Smooth muscle cell (in vitro differentiated cells): ENCODE measurements around the gene DHFR2. TPM values are rescaled to one million over a fixed set of nuclear protein-coding genes. Genes with fewer than 3 reads are reported as not detected.
"Not testable (repeated sequence)": the region's sequence is repeated elsewhere in the genome, so short reads cannot be mapped to it uniquely, and the experiment has no call there.

Experiments
- DNase-seq: peaks from one replicate; lab custom pipeline; 2025; ENCODE audit not compliant: unreplicated experiment; lab: John Stamatoyannopoulos, UW
- H2AFZ ChIP-seq: fragments of 200-600 bp; sonication (generic); 2 replicates; pipeline ENCODE4 v1.6.0; 2016; ENCODE audit warnings: antibody characterized with exemption, low read depth, mild to moderate bottlenecking
- H3F3A ChIP-seq: fragments of 200-600 bp; sonication (generic); 2 replicates; pipeline ENCODE4 v1.6.0; 2017; ENCODE audit warnings: antibody characterized with exemption, low read depth
- H3K27ac ChIP-seq: fragments of 200-600 bp; sonication (generic); 2 replicates; pipeline ENCODE4 v1.5.1; 2016; ENCODE audit warnings: low read depth, mild to moderate bottlenecking
- H3K27me3 ChIP-seq: fragments of 200-600 bp; sonication (generic); 2 replicates; pipeline ENCODE4 v1.6.1; 2016; ENCODE audit warnings: low read depth, mild to moderate bottlenecking
- H3K36me3 ChIP-seq: fragments of 200-600 bp; sonication (generic); 2 replicates; pipeline ENCODE4 v1.5.1; 2016; ENCODE audit warnings: low read depth
- H3K4me1 ChIP-seq: fragments of 200-600 bp; sonication (generic); 2 replicates; pipeline ENCODE4 v1.5.1; 2016; ENCODE audit warnings: low read depth
- H3K4me2 ChIP-seq: fragments of 200-600 bp; sonication (generic); 2 replicates; pipeline ENCODE4 v1.6.0; 2016; ENCODE audit warnings: mild to moderate bottlenecking
- H3K4me3 ChIP-seq: fragments of 200-600 bp; sonication (generic); 2 replicates; pipeline ENCODE4 v1.5.1; 2016; ENCODE audit warnings: mild to moderate bottlenecking
- H3K79me2 ChIP-seq: fragments of 200-600 bp; sonication (generic); 2 replicates; pipeline ENCODE4 v1.6.0; 2016; ENCODE audit warnings: low read depth, mild to moderate bottlenecking
- H3K9ac ChIP-seq: fragments of 200-600 bp; sonication (generic); 2 replicates; pipeline ENCODE4 v1.6.0; 2016; ENCODE audit warnings: low read depth
- H3K9me3 ChIP-seq: fragments of 200-600 bp; sonication (generic); replicated peaks from 2 replicates; pipeline ENCODE4 v1.5.1; 2016; ENCODE audit warnings: low read depth
- H4K20me1 ChIP-seq: fragments of 200-600 bp; sonication (generic); 2 replicates; pipeline ENCODE4 v1.6.0; 2016; ENCODE audit warnings: low read depth
- CTCF ChIP-seq: fragments of 200-600 bp; sonication (generic); IDR thresholded peaks from 2 replicates; pipeline ENCODE4 v1.5.1; 2017; ENCODE audit warnings: borderline replicate concordance, mild to moderate bottlenecking, antibody characterized with exemption; ENCODE audit not compliant: insufficient read depth, poor library complexity, severe bottlenecking
- WGBS: methylation state at CpG from one replicate; pipeline ENCODE4 v1.1.7; 2016; ENCODE audit warnings: low lambda C conversion rate; 5-methylcytosine and 5-hydroxymethylcytosine counted together
- polyA plus RNA-seq: library from polyadenylated mRNA; unstranded; fragments of >200 nt; fragmentation: Nextera tagmentation; extraction: Ambion mirVana; gene quantifications from 2 replicates; pipeline ENCODE4 v1.2.1, GENCODE V29; 2016
- total RNA-seq: library from RNA; depleted of rRNA; stranded (reverse); fragments of >200 nt; gene quantifications from 2 replicates; pipeline ENCODE4 v1.2.3, GENCODE V29; 2014

Gene DHFR2
- total and polyA plus RNA-seq, 2 experiments from 2014 or later = 3.0 to 14.5 TPM

- Histone ChIP-seq H3K9me3 (no peaks in the 10 kb centered on the region), H3K9ac (no peak overlapping the region), H3F3A (no peaks in the 10 kb centered on the region)
Observed at GRCh38 chr3:94050546-94050945, 12.2 kb downstream of the DHFR2 start.

DNA sequence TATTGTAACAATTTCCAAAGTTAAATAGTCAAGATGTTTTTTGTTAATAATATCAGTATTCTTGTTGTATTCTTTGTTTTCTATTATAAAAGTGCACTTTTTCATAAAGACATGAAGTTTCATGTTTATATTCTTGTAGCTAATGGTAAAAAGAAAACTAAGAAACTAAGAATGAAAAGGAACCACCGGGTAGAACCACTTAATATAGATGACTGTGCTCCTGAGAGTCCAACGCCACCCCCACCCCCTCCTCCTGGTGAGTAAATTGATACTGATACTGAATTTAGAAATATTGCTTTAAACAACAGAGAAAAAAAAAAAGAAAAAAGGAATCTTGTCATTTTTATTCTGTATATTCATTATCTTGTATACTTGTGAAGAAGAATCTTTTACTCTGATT is 13.4 kb downstream of the DHFR2 start:
- H3K36me3 ChIP-seq = no peaks in the 10 kb centered on the region
- no peaks in the 10 kb centered on the region for H3K4me1 ChIP-seq
- no peak overlapping the region for H3K4me2 ChIP-seq
- no peak overlapping the region for H3K27ac ChIP-seq
- WGBS = 94% methylated on average over 2 of the region's 2 CpGs
- H3K9me3 ChIP-seq = no peaks in the 10 kb centered on the region
- H3K79me2 ChIP-seq = no peaks in the 10 kb centered on the region
- TF ChIP-seq CTCF = no peak
- no peaks in the 10 kb centered on the region for H4K20me1 ChIP-seq
- no peak overlapping the region for H3K9ac ChIP-seq
- no peaks in the 10 kb centered on the region for H3F3A ChIP-seq
- DNase-seq = no peak
- H3K27me3 ChIP-seq = no peaks in the 10 kb centered on the region
- no peak overlapping the region for H3K4me3 ChIP-seq
- H2AFZ ChIP-seq = no peak overlapping the region

More at GRCh38 chr3:94050546-94050945, 12.2 kb downstream of the DHFR2 start:
- H3K4me1 ChIP-seq = no peaks in the 10 kb centered on the region
- H3K4me2 ChIP-seq = no peak overlapping the region
- no peak for TF ChIP-seq CTCF
- no peaks in the 10 kb centered on the region for H4K20me1 ChIP-seq
- no peak for DNase-seq
- H3K79me2 ChIP-seq = no peaks in the 10 kb centered on the region
- no peak overlapping the region for H3K27ac ChIP-seq
- no peak overlapping the region for H2AFZ ChIP-seq
- H3K36me3 ChIP-seq = no peaks in the 10 kb centered on the region
- no peaks in the 10 kb centered on the region for H3K27me3 ChIP-seq
- no peak overlapping the region for H3K4me3 ChIP-seq

DNA sequence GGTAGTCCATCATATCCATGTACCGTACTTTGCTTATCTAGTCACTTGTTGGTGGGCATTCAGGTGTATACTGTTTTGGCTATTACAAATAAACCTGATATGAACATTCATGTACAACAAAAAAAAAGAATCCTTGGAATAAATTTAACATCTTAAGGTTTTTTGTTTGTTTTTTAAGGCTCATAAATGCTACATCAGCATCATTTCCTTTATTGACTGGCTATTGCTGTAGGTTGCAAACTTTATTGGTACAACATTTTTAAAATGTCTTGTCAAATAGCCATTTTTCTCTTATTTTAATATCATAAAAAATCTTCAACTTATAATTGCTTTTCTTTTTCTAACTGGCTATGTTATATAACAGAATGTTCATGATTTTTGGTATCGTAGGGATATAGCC is 16.2 kb downstream of the DHFR2 start:
- H3K4me3 ChIP-seq = no peak overlapping the region
- no peaks in the 10 kb centered on the region for H3F3A ChIP-seq
- no peak overlapping the region for H3K9ac ChIP-seq
- H3K27ac ChIP-seq = no peak overlapping the region
- no peak overlapping the region for H3K4me2 ChIP-seq
- WGBS = 96% methylated on average over 2 of the region's 2 CpGs
- H4K20me1 ChIP-seq = no peaks in the 10 kb centered on the region
- H3K27me3 ChIP-seq = no peaks in the 10 kb centered on the region
- no peaks in the 10 kb centered on the region for H3K36me3 ChIP-seq
- no peaks in the 10 kb centered on the region for H3K79me2 ChIP-seq
- H3K9me3 ChIP-seq = no peaks in the 10 kb centered on the region
- no peaks in the 10 kb centered on the region for H3K4me1 ChIP-seq
- no peak for TF ChIP-seq CTCF
- no peak for DNase-seq
- no peak overlapping the region for H2AFZ ChIP-seq

DNA sequence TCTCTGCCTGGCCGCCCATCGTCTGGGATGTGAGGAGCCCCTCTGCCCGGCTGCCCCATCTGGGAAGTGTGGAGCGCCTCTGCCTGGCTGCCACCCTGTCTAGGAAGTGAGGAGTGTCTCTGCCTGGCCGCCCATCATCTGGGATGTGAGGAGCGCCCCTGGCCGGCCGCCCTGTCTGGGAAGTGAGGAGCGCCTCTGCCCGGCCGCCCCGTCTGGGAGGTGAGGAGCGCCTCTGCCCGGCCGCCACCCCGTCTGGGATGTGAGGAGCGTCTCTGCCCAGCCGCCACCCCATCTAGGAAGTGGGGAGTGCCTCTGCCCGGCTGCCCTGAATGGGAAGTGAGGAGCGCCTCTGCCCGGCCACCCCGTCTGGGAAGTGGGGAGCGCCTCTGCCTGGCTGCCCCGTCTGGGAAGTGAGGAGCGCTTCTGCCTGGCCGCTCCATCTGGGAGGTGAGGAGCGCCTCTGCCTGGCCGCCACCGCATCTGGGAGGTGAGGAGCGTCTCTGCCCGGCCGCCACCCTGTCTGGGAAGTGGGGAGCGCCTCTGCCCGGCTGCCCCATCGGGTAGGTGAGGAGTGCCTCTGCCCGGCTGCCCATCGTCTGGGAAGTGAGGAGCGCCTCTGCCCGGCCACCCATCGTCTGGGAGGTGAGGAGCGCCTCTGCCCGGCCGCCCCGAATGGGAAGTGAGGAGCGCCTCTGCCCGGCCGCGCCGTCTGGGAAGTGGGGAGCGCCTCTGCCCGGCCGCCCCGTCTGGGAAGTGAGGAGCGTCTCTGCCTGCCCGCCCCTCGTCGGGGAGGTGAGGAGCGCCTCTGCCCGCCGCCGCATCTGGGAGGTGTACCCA is 18.4 kb downstream of the DHFR2 start:
- not testable (repeated sequence) for H2AFZ ChIP-seq, H3F3A ChIP-seq, DNase-seq, H3K79me2 ChIP-seq, H3K4me3 ChIP-seq, H3K36me3 ChIP-seq, H3K27ac ChIP-seq, H3K9ac ChIP-seq, H3K9me3 ChIP-seq, H3K4me2 ChIP-seq, H3K27me3 ChIP-seq, H3K4me1 ChIP-seq, H4K20me1 ChIP-seq
- WGBS = 99% methylated on average over 61 of the region's 61 CpGs
